ENCODE data around the gene LMCD1.

The LMCD1 gene

DNA sequence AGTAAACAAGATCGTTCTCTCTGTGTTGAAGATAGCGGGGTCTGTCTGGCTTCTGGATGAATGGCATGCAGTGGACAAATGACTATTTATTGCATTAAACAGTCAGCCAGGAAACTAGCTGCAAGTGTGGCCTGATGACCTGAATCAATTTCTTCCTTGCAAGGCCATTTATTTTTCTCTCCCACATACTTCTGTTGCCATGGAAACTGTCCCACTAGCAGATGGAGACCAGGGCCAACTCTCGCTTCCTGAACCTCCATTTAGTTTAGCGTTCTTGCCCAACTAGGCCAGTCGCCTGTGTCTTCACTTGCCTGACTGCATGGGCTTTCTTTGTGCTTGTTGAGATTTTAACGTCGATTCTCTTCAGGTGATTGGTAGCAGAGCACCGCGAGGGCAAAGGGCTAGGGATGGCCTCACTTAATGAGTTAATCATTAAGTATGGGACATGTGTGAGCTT lies 27.6 kb downstream of the LMCD1 start:
- TF ChIP-seq CTCF (IDR thresholded peaks at IDR 0.05; ENCODE audit: low read depth, low read length) = no peak
- Histone ChIP-seq H3K36me3 (no peaks in the 10 kb centered on the region), H3K9me3 (no peaks in the 10 kb centered on the region), H3K27me3 (no peaks in the 10 kb centered on the region), H3K4me1 (peaks cover 11% of the 10 kb centered on the region; the same call in 1 of the 2 replicates), H3K4me3 (ENCODE audit: low read depth, low read length) (peak overlapping the region; percentile 31)
- peak; percentile 45 for DNase-seq

DNA sequence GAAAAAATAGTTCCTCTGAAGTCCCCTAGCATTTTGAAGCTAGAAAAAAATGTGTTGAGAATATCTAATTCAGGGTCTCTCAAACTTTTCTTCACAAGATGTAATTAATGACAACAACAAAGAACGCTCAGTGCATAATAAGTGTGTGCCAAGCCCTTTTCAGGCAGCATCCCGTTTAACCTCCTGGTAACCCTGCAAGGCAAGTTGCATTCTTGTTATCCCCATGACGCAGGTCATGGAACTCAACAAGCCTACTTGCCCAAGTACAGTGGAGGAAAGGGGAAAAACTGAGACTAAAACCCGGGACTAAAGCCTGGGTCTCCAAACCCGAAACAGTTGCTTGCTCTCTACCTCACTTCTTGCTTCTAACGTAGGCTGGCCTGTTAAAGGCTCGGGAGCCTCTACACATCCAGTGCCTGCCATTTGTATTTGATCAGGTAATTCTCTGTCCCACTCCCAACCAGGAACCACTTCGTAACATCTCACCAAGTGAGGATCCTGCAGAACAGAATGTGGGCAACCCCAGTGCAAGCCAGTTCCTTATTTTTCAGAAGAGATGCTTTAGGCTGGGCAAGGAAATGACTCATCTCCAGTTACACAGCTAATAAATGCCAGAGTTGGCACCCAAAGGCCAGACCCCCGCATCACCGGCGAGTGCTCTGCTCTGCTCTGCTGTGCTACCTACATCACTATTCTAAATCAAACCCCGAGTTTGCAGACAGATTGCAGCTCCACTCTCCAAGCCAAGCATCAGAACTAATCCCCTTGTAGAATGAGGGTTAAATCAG lies 28.3 kb downstream of the LMCD1 start:
- no peak for TF ChIP-seq CTCF (IDR thresholded peaks at IDR 0.05; ENCODE audit: low read depth, low read length)
- Histone ChIP-seq H3K9me3 (no peaks in the 10 kb centered on the region), H3K27me3 (no peaks in the 10 kb centered on the region), H3K4me3 (ENCODE audit: low read depth, low read length) (no peak overlapping the region), H3K4me1 (peaks cover 11% of the 10 kb centered on the region; the same call in 1 of the 2 replicates), H3K36me3 (no peaks in the 10 kb centered on the region)
- DNase-seq = peak; percentile 18

DNA sequence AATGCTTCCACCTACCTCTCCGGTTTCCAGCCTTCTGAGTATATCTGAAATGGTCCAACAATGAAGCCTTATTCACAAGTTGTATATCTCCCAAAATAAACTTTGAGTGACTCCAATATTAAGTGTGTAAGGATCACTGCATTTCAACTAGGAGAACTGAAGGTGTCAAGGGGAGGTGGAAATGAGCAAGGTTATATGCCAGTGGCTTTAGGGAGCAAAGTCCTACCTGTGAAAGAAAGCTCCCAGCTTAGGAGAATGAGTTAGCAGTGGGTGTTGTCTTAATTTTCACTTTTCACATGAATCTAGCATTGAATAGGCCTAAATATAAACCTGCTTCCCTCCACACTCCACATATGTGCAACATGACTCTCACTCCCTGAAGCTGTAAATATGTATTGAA lies 29.0 kb downstream of the LMCD1 start:
- TF ChIP-seq CTCF (IDR thresholded peaks at IDR 0.05; ENCODE audit: low read depth, low read length) = no peak
- Histone ChIP-seq H3K36me3 (no peaks in the 10 kb centered on the region), H3K4me1 (peaks cover 11% of the 10 kb centered on the region; the same call in 1 of the 2 replicates), H3K27me3 (no peaks in the 10 kb centered on the region), H3K9me3 (no peaks in the 10 kb centered on the region), H3K4me3 (ENCODE audit: low read depth, low read length) (no peak overlapping the region)
- DNase-seq = no peak

DNA sequence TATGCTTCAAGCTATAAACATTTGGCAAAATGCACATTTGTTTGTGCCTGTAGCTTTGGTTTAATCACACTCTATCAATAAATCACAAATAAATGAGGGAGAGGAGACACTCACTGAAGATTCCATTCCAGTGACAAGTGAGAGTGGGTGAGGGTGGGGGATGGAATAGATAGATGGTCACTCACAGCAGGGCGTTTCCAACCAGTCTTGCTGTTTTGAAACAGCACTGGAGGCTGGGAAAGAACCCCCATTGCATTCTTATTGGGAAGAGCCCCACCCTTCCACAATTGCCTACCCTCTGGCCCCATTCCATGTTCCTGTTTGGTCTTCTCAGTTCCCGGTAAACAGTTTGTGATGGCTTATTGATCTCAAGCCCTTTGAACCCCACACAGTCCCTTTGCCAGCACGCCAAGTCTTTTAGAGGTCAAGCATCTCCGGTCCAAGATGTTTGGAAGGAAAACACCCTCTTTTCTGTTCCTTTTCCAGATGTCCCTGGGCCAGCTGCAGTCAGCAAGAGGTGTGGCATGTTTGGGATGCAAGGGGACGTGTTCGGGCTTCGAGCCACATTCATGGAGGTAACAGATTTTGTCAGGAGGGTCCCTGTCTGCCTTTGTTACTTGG lies 30.7 kb downstream of the LMCD1 start:
- no peak for TF ChIP-seq CTCF (IDR thresholded peaks at IDR 0.05; ENCODE audit: low read depth, low read length)
- no peaks in the 10 kb centered on the region for H3K27me3 ChIP-seq
- peaks cover 11% of the 10 kb centered on the region; the same call in 1 of the 2 replicates for H3K4me1 ChIP-seq
- no peak overlapping the region for H3K4me3 ChIP-seq (ENCODE audit: low read depth, low read length)
- H3K36me3 ChIP-seq = no peaks in the 10 kb centered on the region
- no peak for DNase-seq
- H3K9me3 ChIP-seq = no peaks in the 10 kb centered on the region

DNA sequence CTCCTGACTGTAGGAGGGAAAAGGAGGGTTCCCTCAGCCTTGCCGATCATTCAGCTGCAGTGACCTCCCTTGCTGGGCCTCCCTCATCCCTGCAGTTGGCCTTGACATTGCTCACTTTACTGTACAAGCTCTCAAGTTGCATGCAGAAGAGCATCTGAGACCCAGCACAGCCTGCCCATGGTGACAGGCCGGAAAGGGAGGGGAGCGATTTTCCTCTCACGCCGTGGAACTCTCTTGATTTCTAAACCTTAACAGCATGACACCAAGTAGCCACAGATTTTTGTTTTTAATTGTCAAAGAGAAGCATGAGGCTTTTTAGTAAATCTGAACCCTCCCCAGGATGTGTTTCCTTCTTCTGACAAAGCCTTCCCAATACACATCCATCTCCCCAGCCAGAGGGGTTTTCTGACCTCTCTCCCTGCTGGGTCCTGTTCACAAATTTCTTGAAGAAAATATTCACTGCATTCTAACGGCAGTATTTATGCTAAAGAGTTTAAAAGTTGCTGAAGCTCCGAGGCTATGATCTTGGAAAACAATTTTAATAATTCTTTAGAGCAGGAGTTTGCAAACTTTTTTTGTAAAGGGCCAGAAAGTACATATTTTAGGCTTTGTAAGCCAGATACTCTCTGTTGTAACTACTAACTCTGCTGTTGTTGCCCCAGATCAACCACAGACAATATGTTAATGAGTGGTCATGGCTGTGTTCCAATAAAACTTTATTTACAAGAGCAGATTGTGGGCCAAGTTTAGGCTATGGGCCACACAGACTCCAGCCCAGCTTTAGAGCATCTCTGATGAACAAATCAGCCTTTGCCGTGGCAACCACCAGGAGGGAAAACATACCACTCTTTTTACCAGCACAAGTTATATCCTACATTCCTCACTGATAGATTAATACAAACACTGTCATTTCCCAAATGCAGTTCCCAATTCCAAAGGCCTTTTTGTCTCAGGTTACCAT lies 34.8 kb downstream of the LMCD1 start:
- Histone ChIP-seq H3K4me3 (ENCODE audit: low read depth, low read length) (no peak overlapping the region), H3K27me3 (no peaks in the 10 kb centered on the region), H3K9me3 (no peaks in the 10 kb centered on the region), H3K36me3 (no peaks in the 10 kb centered on the region), H3K4me1 (no peaks in the 10 kb centered on the region)
- no peak for DNase-seq
- TF ChIP-seq CTCF (IDR thresholded peaks at IDR 0.05; ENCODE audit: low read depth, low read length) = no peak
